ENCODE measurements around the gene RHCG. TPM values are rescaled to one million over a fixed set of nuclear protein-coding genes. Genes with fewer than 3 reads are reported as not detected.

RHCG gene
- total RNA-seq (2014; rRNA removed; shearing (Covaris generic)), result not detected in 2 replicates

GRCh38 chr15:89496155-89497098, at the start of gene RHCG:
TSS of gene RHCG (minus strand) at chr15:89496583. CDS start at chr15:89496544, 39 bp downstream.
- peak; percentile 24 for DNase-seq (ENCODE audit: low read depth)

DNA sequence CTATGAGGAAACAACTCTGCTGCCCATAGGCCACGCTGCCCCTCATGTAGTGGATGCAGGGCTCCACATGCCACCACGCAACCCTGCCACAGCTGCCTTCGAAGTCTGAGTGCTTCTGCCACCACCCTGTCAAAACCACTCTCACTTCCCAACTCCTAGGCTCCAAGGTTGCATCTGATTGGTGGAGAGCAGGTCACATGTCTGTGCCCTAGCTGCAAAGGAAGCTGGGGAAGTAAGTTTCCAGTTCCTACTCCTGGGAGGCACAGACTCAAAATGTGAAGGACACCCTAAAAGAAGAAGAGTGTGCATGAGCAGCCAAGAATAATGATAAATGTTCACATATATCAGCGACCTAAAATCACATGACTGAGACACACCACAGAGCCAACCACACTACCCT, 47.0 kb upstream of the RHCG start:
- DNase-seq (ENCODE audit: low read depth), result no peak

- no peak for DNase-seq (ENCODE audit: low read depth)
These were observed 46.0 kb upstream of the RHCG start for GRCh38 chr15:89542369-89542768.

DNA sequence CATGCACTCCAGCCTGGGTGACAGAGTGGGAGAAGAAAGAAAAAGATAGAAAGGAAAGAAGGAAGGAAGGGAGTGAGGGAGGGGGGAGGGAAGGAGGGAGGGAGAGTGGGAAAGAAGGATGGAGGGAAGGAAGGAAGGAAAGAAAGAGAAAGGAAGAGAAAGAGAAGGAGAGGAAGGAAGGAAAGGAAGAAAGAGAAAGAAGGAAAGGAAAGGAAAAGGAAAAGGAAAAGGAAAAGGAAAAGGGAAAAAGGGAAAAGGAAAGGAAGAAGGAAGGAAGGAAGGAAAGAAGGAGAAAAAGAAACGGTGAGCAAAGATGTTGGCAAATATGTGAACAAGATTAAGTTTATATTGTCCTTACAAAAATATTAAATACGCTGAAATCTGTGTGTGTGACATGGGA, 42.6 kb upstream of the RHCG start:
- no peak for DNase-seq (ENCODE audit: low read depth)

GRCh38 chr15:89533861-89534544, 37.6 kb upstream of the RHCG start:
- DNase-seq (ENCODE audit: low read depth), result peak; percentile 52

DNA sequence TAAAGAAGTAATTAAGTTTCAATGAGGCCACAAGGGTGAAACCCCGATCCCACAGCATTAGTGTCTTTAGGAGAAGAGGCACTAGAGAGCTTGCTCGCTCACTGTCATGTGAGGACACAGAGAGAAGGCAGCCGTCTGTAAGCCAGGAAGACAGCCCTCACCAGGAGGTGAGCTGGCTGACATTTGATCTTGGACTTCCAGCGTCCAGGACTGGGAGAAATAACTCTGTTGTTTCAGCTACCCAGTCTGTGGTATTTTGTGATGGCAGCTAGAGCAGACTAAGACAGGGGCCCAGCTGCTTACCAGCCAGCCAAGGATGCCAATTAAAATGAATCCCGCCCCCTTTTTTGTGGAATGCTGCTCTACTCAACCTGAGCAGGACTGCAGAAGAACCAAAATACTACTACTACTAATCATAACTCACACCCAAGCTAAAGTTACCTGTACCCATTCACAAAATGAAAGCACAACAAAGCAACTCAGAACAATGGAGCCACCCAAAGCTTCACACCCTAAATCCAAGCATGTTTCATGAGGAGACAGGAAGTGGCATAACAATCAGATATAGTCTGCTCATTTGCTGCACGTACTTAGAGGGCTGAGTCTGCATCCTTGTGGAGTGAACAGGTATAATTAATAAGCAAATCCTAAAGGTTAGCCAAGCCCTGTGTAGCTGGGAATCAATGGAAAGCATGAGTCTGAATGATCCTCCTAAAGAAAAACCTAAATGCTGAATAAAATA, 35.6 kb upstream of the RHCG start:
- DNase-seq (ENCODE audit: low read depth), result peak; percentile 46

DNA sequence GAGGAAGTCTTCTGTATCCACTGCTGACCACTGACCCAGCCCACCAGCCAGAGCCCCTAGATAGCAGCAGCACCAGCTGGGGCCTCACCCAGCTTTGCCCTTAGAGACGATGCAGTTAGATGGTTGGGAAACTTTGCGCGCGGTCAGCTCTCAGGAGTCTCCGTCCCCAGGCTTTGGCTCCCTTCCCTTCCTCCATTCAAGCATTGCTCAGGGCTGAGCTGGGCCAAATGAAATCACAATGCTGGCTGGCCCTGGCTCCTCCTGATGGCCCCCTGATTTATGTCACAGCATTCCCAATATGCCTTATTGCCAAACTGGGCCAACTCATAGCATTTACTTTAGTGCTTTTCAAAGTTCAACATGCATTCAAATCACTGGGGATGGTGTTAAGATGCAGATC, 34.6 kb upstream of the RHCG start:
- DNase-seq (ENCODE audit: low read depth), result no peak

DNA sequence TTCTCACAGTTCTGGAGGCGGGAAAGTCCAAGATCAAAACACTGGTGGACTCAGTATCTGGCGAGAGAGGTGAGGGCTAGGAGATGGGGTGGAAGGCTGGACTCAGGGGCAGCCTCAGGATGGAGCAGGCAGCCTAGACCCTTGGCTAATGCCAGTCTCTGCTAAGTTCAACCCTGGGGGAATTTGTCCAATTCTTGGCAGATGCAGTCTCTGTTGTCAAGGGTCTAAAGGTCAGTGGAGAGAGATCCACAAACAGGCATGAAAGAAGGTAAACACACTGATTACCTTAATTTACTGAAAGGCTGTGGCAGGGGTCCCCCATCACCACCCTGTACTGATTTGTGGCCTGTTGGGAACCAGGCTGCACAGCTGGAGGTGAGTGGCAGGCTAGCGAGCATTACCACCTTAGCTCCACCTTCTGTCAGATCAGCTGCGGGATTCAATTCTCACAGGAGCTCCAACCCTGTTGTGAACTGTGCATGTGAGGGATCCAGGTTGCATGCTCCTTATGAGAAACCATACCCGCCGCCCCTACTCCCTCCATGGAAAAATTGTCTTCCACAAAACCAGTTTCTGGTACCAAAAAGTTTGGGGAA, 32.5 kb upstream of the RHCG start:
- no peak for DNase-seq (ENCODE audit: low read depth)

DNA sequence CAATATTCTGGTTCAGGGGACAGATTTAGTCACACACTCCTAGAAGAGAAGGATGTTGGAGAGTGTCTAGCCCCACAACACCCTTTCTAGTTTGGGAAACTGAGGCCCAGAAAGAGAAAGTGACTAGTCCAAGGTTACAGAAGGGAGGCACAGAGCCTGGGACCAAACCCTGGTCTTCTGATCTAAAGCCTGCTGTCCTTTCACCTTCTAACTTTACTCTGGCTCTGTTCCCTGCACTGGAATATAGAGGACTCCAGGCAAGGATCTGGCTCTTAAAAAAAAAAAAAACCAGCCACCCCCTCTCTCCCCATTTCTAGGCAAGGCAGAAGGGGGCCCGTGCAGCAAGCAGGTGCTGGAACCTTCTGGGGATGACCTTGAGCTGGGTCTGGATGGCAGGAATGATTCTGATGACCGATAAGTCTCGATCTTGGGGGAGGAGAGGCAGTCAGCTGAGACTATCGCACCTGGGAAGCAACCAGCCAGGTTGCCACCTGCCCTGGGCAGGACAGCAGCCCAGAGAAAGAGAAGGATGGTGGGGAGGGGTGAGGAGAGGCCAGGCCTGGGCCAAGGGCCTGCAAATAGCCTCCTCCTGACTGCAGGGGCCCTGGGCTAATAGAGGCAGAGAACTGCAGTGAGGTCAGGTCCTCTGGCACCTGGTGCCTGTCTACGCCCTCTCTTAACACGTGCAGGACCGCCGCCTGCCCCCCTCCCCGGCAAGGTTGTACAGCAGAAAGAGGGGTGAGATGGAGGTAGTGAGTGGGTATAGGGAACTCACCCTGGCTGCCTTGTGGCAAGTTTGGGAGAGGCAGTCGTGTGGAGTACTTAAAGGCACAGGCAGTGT, 30.4 kb upstream of the RHCG start:
- DNase-seq (ENCODE audit: low read depth), result no peak

GRCh38 chr15:89526181-89526580, 29.8 kb upstream of the RHCG start:
- DNase-seq (ENCODE audit: low read depth), result no peak

- no peak for DNase-seq (ENCODE audit: low read depth)
These were observed 27.8 kb upstream of the RHCG start for GRCh38 chr15:89524184-89524583.

- DNase-seq (ENCODE audit: low read depth), result no peak
These were observed 26.7 kb upstream of the RHCG start for GRCh38 chr15:89523101-89523500.

GRCh38 chr15:89521605-89522004, 25.2 kb upstream of the RHCG start:
- DNase-seq (ENCODE audit: low read depth), result no peak

- no peak for DNase-seq (ENCODE audit: low read depth)
These were observed 19.1 kb upstream of the RHCG start for GRCh38 chr15:89515477-89515876.

DNA sequence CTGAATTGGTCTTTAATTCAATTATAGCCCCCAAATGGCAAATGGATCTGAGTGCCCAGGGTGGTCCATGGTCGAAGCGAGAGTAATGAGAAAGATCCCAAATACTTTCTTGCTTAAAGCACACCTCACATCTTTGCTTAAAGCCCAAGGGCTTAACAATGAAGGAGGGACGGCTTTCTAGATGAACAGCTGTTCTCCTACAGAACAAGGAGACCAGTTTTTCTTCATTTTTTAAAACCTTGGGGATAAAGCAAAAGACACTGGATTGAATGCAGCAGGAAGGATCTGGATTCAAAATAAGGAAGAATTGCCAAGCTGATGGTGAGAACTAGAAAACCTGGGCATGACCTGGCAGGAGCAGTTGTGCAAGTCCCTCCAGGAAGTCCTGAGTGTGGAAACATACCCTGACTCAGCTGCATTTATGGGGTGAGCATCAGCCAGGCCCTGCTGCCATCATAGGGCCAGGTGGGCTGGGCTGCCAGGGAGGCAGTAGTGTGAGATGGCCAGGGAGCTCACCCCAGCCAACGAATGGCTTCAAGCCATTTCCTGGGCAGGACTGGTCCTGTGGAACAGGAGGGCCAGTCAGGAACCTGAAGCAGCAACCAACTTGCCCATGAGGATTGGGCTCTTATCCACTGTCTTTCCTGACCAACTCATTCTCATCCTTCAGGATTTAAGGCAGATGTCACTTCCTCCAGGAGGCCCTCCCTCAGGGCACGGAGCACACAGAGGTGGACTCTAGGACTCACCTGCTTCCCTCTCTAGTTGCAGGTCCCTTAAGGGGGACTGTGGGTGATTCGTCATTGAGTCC, 18.4 kb upstream of the RHCG start:
- DNase-seq (ENCODE audit: low read depth), result peak; percentile 29

- no peak for DNase-seq (ENCODE audit: low read depth)
These were observed 17.8 kb upstream of the RHCG start for GRCh38 chr15:89514186-89514585.

DNA sequence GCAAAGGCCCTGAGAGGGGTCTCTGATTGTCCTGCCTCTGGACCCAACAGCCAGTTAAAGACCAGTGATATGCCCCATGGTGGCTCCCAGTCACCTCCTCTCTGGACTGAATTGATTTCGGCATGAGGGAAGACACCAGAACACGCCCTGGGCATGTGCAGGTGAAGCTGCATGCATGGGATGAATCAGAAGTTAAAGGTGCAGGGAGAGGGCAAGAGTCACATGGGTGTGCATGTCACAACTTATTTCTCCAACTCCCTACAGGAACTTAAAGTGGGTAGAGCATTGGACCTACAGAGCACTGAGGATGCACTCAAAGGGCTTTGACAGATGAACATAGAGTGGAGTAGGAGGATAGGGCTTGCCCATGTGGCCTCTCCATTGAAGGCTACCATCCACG, 16.9 kb upstream of the RHCG start:
- DNase-seq (ENCODE audit: low read depth), result no peak

- DNase-seq (ENCODE audit: low read depth), result no peak
These were observed 16.2 kb upstream of the RHCG start for GRCh38 chr15:89512631-89513030.

DNA sequence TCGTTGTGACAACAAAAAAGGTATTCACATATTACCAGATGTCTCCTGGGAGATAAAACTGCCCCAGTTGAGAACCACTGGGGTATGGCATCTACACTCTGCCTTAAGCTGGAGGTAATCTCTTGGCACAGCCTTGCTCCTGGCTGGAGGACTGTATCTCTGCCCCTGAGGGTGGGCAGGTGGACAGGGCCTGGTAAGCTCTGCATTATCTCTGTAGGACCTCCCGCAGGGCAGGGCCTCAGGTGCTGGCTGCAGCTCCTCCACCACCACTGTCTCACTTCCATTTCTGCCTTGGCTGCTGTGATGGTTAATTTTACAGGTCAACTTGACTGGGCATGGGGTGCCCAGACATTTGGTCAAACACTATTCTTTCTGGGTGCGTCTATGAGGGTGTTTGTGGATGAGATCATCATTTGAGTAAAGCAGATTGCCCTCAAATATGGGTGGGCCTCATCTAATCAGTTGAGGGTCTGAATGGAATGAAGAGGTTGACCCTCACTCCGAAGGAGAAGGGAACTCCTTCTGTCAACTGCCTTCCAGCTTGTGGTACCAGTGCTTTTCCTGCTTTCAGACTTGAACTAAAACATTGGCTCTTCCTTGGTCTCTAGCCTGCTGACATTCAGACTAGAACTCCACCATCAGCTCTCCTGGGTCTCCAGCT, 9.8 kb upstream of the RHCG start:
- no peak for DNase-seq (ENCODE audit: low read depth)

- DNase-seq (ENCODE audit: low read depth), result no peak
These were observed 7.8 kb upstream of the RHCG start for GRCh38 chr15:89504166-89504565.

Measured in M059J (cell line).